NCI-H1694 treated with DMSO at 0.1 percent for 48 hours (cell line): ENCODE results near the gene RPL28.

ENCODE experiments used
- DNase-seq: peaks from one replicate; lab custom pipeline; 2025; lab: John Stamatoyannopoulos, UW

The RPL28 gene

GRCh38 chr19:55353356-55353802 is 32.4 kb upstream of the RPL28 start:
- DNase-seq: no peak

GRCh38 chr19:55353803-55354697 is 31.7 kb upstream of the RPL28 start:
- DNase-seq: no peak

GRCh38 chr19:55354698-55355212 is 31.0 kb upstream of the RPL28 start, which contains the start of gene COX6B2:
TSS of gene COX6B2 (minus strand) at chr19:55354719. CDS start at chr19:55354521, 198 bp downstream.
- no peak for DNase-seq

- no peak for DNase-seq
Measured at GRCh38 chr19:55355213-55355821, 30.4 kb upstream of the RPL28 start.

- no peak for DNase-seq
Measured at GRCh38 chr19:55358493-55358892, 27.2 kb upstream of the RPL28 start.

GRCh38 chr19:55358943-55359908 is 26.5 kb upstream of the RPL28 start:
- peak; percentile 73 for DNase-seq

- DNase-seq: no peak
Measured at GRCh38 chr19:55360902-55361301, 24.8 kb upstream of the RPL28 start.

- DNase-seq: no peak
Measured at GRCh38 chr19:55362174-55362989, 23.4 kb upstream of the RPL28 start.

- no peak for DNase-seq
Measured at GRCh38 chr19:55362990-55363716, 22.6 kb upstream of the RPL28 start, which contains the start of gene GARIN5B. TSS of gene GARIN5B (minus strand) at chr19:55363260. CDS start at chr19:55363066, 194 bp downstream.

GRCh38 chr19:55365245-55365644 is 20.5 kb upstream of the RPL28 start:
- no peak for DNase-seq

- no peak for DNase-seq
Measured at GRCh38 chr19:55365964-55366363, 19.8 kb upstream of the RPL28 start.

- no peak for DNase-seq
Measured at GRCh38 chr19:55366790-55367189, 18.9 kb upstream of the RPL28 start.

GRCh38 chr19:55368106-55368505 is 17.6 kb upstream of the RPL28 start:
- no peak for DNase-seq

- no peak for DNase-seq
Measured at GRCh38 chr19:55368701-55369563, 16.8 kb upstream of the RPL28 start.

- peak; percentile 23 for DNase-seq
Measured at GRCh38 chr19:55369653-55370304, 16.0 kb upstream of the RPL28 start.

- no peak for DNase-seq
Measured at GRCh38 chr19:55370305-55370988, 15.3 kb upstream of the RPL28 start, which contains the start of gene IL11. TSS of gene IL11 (minus strand) at chr19:55370463. CDS start at chr19:55370310, 153 bp downstream.

GRCh38 chr19:55372316-55373081 is 13.2 kb upstream of the RPL28 start:
- no peak for DNase-seq
